HuH-7.5 (cell line): ENCODE measurements around the gene PLCL1.

Source experiments
- DNase-seq: peaks from one replicate; pipeline ENCODE4 v3.0.0; 2011; ENCODE audit warnings: low spot score

PLCL1 gene

GRCh38 chr2:197888321-197888720 lies 83.9 kb downstream of the PLCL1 start:
- DNase-seq: no peak

- DNase-seq: no peak
These were observed 84.6 kb downstream of the PLCL1 start for GRCh38 chr2:197889041-197889440.

GRCh38 chr2:197890168-197890567 lies 85.8 kb downstream of the PLCL1 start:
- DNase-seq: no peak

- DNase-seq: no peak
These were observed 87.6 kb downstream of the PLCL1 start for GRCh38 chr2:197891897-197892442.

- no peak for DNase-seq
These were observed 89.2 kb downstream of the PLCL1 start for GRCh38 chr2:197893403-197894177.

- no peak for DNase-seq
These were observed 90.4 kb downstream of the PLCL1 start for GRCh38 chr2:197894751-197895274.

- no peak for DNase-seq
These were observed 93.7 kb downstream of the PLCL1 start for GRCh38 chr2:197897960-197898678.

GRCh38 chr2:197904446-197904845 lies 100.1 kb downstream of the PLCL1 start:
- DNase-seq: no peak

GRCh38 chr2:197908156-197908555 lies 103.8 kb downstream of the PLCL1 start:
- DNase-seq: no peak

- DNase-seq: no peak
These were observed 104.8 kb downstream of the PLCL1 start for GRCh38 chr2:197908990-197909776.

GRCh38 chr2:197911667-197912066 lies 107.3 kb downstream of the PLCL1 start:
- DNase-seq: no peak

- DNase-seq: no peak
These were observed 108.7 kb downstream of the PLCL1 start for GRCh38 chr2:197913084-197913483.

- DNase-seq: no peak
These were observed 110.4 kb downstream of the PLCL1 start for GRCh38 chr2:197914778-197915177.

GRCh38 chr2:197915548-197916265 lies 111.3 kb downstream of the PLCL1 start:
- DNase-seq: no peak

- DNase-seq: no peak
These were observed 115.1 kb downstream of the PLCL1 start for GRCh38 chr2:197919487-197919886.

GRCh38 chr2:197920088-197920487 lies 115.7 kb downstream of the PLCL1 start:
- no peak for DNase-seq

- DNase-seq: no peak
These were observed 116.3 kb downstream of the PLCL1 start for GRCh38 chr2:197920592-197921201.

GRCh38 chr2:197924483-197924882 lies 120.1 kb downstream of the PLCL1 start:
- DNase-seq: no peak

- no peak for DNase-seq
These were observed 120.8 kb downstream of the PLCL1 start for GRCh38 chr2:197925204-197925603.

- DNase-seq: no peak
These were observed 121.6 kb downstream of the PLCL1 start for GRCh38 chr2:197925976-197926375.

GRCh38 chr2:197926673-197927072 lies 122.3 kb downstream of the PLCL1 start:
- DNase-seq: no peak
